OCI-LY7 (cell line): ENCODE measurements around the gene ORC6. TPM values are rescaled to one million over a fixed set of nuclear protein-coding genes. Genes with fewer than 3 reads are reported as not detected.

Source experiments
- BruUV-seq: library from RNA; stranded (reverse); fragments of 400-500 nt; replicated peaks from 2 replicates; lab custom pipeline; 2021; lab: Mats Ljungman, UMichigan
- CTCF ChIA-PET: fragments of 300-600 bp; sonication (Branson Sonifier 250); formaldehyde crosslinking; loops from one replicate; lab custom pipeline; 2022; ENCODE audit warnings: antibody characterized with exemption; ENCODE audit not compliant: unreplicated experiment; lab: Charles Lee
- POLR2A ChIA-PET: fragments of 300-600 bp; sonication (Branson Sonifier 250); formaldehyde crosslinking; loops from one replicate; lab custom pipeline; 2022; ENCODE audit warnings: antibody characterized with exemption; lab: Charles Lee
- DNase-seq: peaks from one replicate; pipeline ENCODE4 v3.0.0-alpha.2; 2015; ENCODE audit warnings: low spot score
- H2AFZ ChIP-seq: fragments of 200-600 bp; sonication (generic), shearing (Covaris generic); 2 replicates; pipeline ENCODE4 v1.6.1; 2014; ENCODE audit warnings: mild to moderate bottlenecking, antibody characterized with exemption, low read length, moderate library complexity
- H3K27ac ChIP-seq: fragments of 200-600 bp; sonication (generic); 2 replicates; pipeline ENCODE4 v1.5.1; 2014; ENCODE audit warnings: mixed run types, low read depth, mild to moderate bottlenecking, moderate library complexity, low read length, inconsistent platforms; ENCODE audit not compliant: poor library complexity, severe bottlenecking
- H3K36me3 ChIP-seq: fragments of 200-600 bp; sonication (generic); 2 replicates; pipeline ENCODE4 v1.6.1; 2014; ENCODE audit warnings: mild to moderate bottlenecking, antibody characterized with exemption, low read length, moderate library complexity, mixed read lengths; ENCODE audit not compliant: insufficient read depth
- H3K4me1 ChIP-seq: fragments of 200-600 bp; sonication (generic); 2 replicates; pipeline ENCODE4 v1.5.1; 2014; ENCODE audit warnings: mild to moderate bottlenecking, low read length; ENCODE audit not compliant: insufficient read depth, poor library complexity, severe bottlenecking
- H3K4me2 ChIP-seq: fragments of 200-600 bp; sonication (generic); 2 replicates; pipeline ENCODE4 v1.6.1; 2014; ENCODE audit warnings: mild to moderate bottlenecking, low read length
- H3K4me3 ChIP-seq: fragments of 200-600 bp; sonication (generic); 2 replicates; pipeline ENCODE4 v1.5.1; 2014; ENCODE audit warnings: mild to moderate bottlenecking, low read depth, low read length; ENCODE audit not compliant: poor library complexity, severe bottlenecking
- H3K79me2 ChIP-seq: fragments of 200-600 bp; sonication (generic); 2 replicates; pipeline ENCODE4 v1.6.1; 2016; ENCODE audit warnings: low read depth, mild to moderate bottlenecking, low read length, moderate library complexity, mixed read lengths; ENCODE audit not compliant: insufficient read depth
- H3K9me2 ChIP-seq: fragments of 200-600 bp; sonication (generic); 2 replicates; pipeline ENCODE4 v1.6.1; 2016; ENCODE audit warnings: mild to moderate bottlenecking, low read length, mixed read lengths; ENCODE audit not compliant: insufficient read depth
- H3K9me3 ChIP-seq: fragments of 200-600 bp; sonication (generic); 2 replicates; pipeline ENCODE4 v1.6.1; 2014; ENCODE audit warnings: mild to moderate bottlenecking, mixed run types, low read length, mixed read lengths
- H4K20me1 ChIP-seq: fragments of 200-600 bp; sonication (generic); 2 replicates; pipeline ENCODE4 v1.6.1; 2014; ENCODE audit warnings: mild to moderate bottlenecking, antibody characterized with exemption, low read length, moderate library complexity, mixed read lengths; ENCODE audit not compliant: insufficient read depth
- EZH2phosphoT487 ChIP-seq: fragments of 200-600 bp; sonication (generic); IDR thresholded peaks from 2 replicates; pipeline ENCODE4 v1.6.1; 2018; ENCODE audit warnings: low read depth, borderline replicate concordance, mild to moderate bottlenecking, mixed run types, antibody characterized with exemption, low read length, moderate library complexity, mixed read lengths
- intact Hi-C: fragments of 100-400 bp; cut with micrococcal nuclease; formaldehyde crosslinking; loops from one replicate; pipeline ENCODE4 v1.10.0; 2022; ENCODE audit not compliant: unreplicated experiment
- total RNA-seq, 2 experiments: library from RNA; depleted of rRNA in 1 of 2; stranded (reverse); fragments of >200 nt in 1 of 2; shearing (Covaris generic) in 1 of 2; gene quantifications; 2 replicates each; pipeline ENCODE4 v1.2.3, GENCODE V29; 2014 to 2022
- TF ChIP-seq, protein P1 (sequence below): fragments of 200-600 bp; sonication (generic); conservative IDR thresholded peaks from 2 replicates; pipeline ENCODE4 v1.5.1; 2014; ENCODE audit warnings: mild to moderate bottlenecking, antibody characterized with exemption, low read length, moderate library complexity, mixed read lengths

The ORC6 gene
- total RNA-seq, 2 experiments from 2014 or later, result 67.4 to 100 TPM

DNA sequence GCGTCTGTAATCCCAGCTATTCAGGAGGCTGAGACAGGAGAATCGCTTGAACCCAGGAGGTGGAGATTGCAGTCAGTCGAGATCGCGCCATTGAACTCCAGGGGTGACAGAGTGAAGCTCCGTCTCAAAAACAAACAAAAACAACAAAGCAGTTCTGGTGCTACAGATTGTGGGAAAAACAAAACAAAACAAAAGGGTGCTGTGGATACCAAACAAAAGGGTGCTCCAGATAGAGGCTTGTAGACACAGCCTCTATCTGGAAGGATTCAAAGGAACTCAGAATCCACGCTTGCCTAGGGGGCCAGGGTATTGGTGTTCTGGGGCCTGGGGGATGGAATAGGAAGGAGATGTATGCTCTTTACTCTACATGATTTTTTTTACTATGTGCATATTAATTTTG lies 56.2 kb downstream of the ORC6 start:
- DNase-seq, result no peak
- H2AFZ ChIP-seq, result no peak overlapping the region
- no peaks in the 10 kb centered on the region for H3K9me2 ChIP-seq
- H3K27ac ChIP-seq, result no peak overlapping the region
- H3K36me3 ChIP-seq, result no peaks in the 10 kb centered on the region
- peaks cover 31% of the 10 kb centered on the region for H3K4me1 ChIP-seq
- H3K4me3 ChIP-seq, result no peak overlapping the region
- CTCF ChIA-PET, result no interaction called here
- no peaks in the 10 kb centered on the region for H3K9me3 ChIP-seq
- BruUV-seq, result no TSS peak
- H4K20me1 ChIP-seq, result no peaks in the 10 kb centered on the region
- POLR2A ChIA-PET, result no interaction called here
- H3K79me2 ChIP-seq, result no peaks in the 10 kb centered on the region
- intact Hi-C loops, result no loop called here
- no peak overlapping the region for H3K4me2 ChIP-seq
- TF ChIP-seq, protein P1, sequence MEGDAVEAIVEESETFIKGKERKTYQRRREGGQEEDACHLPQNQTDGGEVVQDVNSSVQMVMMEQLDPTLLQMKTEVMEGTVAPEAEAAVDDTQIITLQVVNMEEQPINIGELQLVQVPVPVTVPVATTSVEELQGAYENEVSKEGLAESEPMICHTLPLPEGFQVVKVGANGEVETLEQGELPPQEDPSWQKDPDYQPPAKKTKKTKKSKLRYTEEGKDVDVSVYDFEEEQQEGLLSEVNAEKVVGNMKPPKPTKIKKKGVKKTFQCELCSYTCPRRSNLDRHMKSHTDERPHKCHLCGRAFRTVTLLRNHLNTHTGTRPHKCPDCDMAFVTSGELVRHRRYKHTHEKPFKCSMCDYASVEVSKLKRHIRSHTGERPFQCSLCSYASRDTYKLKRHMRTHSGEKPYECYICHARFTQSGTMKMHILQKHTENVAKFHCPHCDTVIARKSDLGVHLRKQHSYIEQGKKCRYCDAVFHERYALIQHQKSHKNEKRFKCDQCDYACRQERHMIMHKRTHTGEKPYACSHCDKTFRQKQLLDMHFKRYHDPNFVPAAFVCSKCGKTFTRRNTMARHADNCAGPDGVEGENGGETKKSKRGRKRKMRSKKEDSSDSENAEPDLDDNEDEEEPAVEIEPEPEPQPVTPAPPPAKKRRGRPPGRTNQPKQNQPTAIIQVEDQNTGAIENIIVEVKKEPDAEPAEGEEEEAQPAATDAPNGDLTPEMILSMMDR, result no peak
- TF ChIP-seq EZH2phosphoT487, result no peak

- no peak overlapping the region for H3K4me2 ChIP-seq
- H3K79me2 ChIP-seq, result no peaks in the 10 kb centered on the region
- no TSS peak for BruUV-seq
- no peak overlapping the region for H3K27ac ChIP-seq
- H3K4me1 ChIP-seq, result peaks cover 23% of the 10 kb centered on the region
- H4K20me1 ChIP-seq, result no peaks in the 10 kb centered on the region
- no peaks in the 10 kb centered on the region for H3K9me2 ChIP-seq
- no peaks in the 10 kb centered on the region for H3K9me3 ChIP-seq
- no peak overlapping the region for H2AFZ ChIP-seq
- intact Hi-C loops, result no loop called here
- H3K4me3 ChIP-seq, result no peak overlapping the region
- H3K36me3 ChIP-seq, result no peaks in the 10 kb centered on the region
- CTCF ChIA-PET, result no interaction called here
- no peak for TF ChIP-seq EZH2phosphoT487
- TF ChIP-seq, protein P1, result no peak
- POLR2A ChIA-PET, result interaction anchor here (0.6 to 1.1 kb wide), 2 partner anchors 13 to 42 kb away, joined by 3 to 4 read pairs; no protein-coding TSS in a partner anchor
- no peak for DNase-seq
Measured at GRCh38 chr16:46746821-46747776, 57.6 kb downstream of the ORC6 start.

Other genes starting within 250 kb of the ORC6 start
- 32.6 and 35.3 TPM in 2 replicates for gene SHCBP1, start 68.3 kb upstream of the ORC6 start, total RNA-seq (2014; rRNA removed; shearing (Covaris generic))
- gene SHCBP1, start 68.3 kb upstream of the ORC6 start, total RNA-seq (2022), result 49.5 and 49.6 TPM in 2 replicates
- gene VPS35, start 481 bp upstream of the ORC6 start, total RNA-seq (2014; rRNA removed; shearing (Covaris generic)), result 48.0 and 64.6 TPM in 2 replicates
- gene VPS35, start 481 bp upstream of the ORC6 start, total RNA-seq (2022), result 100 and 105 TPM in 2 replicates
- gene MYLK3, start 58.7 kb downstream of the ORC6 start, total RNA-seq (2014; rRNA removed; shearing (Covaris generic)), result 0.44 and 2.3 TPM in 2 replicates
- 0.97 and 1.3 TPM in 2 replicates for gene MYLK3, start 58.7 kb downstream of the ORC6 start, total RNA-seq (2022)
- 9.1 and 14.9 TPM in 2 replicates for gene C16orf87, start 141.5 kb downstream of the ORC6 start, total RNA-seq (2014; rRNA removed; shearing (Covaris generic))
- gene C16orf87, start 141.5 kb downstream of the ORC6 start, total RNA-seq (2022), result 21.1 and 22.1 TPM in 2 replicates
- 30.2 and 42.5 TPM in 2 replicates for gene GPT2, start 194.7 kb downstream of the ORC6 start, total RNA-seq (2014; rRNA removed; shearing (Covaris generic))
- 92.2 and 105 TPM in 2 replicates for gene GPT2, start 194.7 kb downstream of the ORC6 start, total RNA-seq (2022)